B cell (primary cell): ENCODE data around the gene DDX20.

ENCODE experiments used
- CTCF ChIP-seq: fragments of 200-600 bp; IDR thresholded peaks from one replicate; pipeline ENCODE4 v1.8.0; 2022; ENCODE audit warnings: antibody characterized with exemption, mild to moderate bottlenecking
- EZH2 ChIP-seq: IDR thresholded peaks from 2 replicates; pipeline ENCODE4 v1.6.1; 2012; ENCODE audit warnings: borderline replicate concordance, low read depth, mild to moderate bottlenecking, moderate library complexity, low read length; ENCODE audit not compliant: insufficient read depth, poor library complexity, severe bottlenecking

- TF ChIP-seq CTCF = no peak
- no peak for TF ChIP-seq EZH2
These were observed 744 bp upstream of the DDX20 start for GRCh38 chr1:111754984-111755330.
